ENCODE results near the gene IGSF21.

GRCh38 chr1:18319099-18319498, 211.5 kb downstream of the IGSF21 start:
- no peak for TF ChIP-seq CTCF (IDR thresholded peaks at IDR 0.05; ENCODE audit: low read depth, low read length, poor library complexity, severe bottlenecking)
- no peak for TF ChIP-seq EZH2phosphoT487 (IDR thresholded peaks at IDR 0.05; ENCODE audit: borderline replicate concordance, low read length)
